Measurements from ENCODE around the gene DAPL1. TPM values are rescaled to one million over a fixed set of nuclear protein-coding genes. Genes with fewer than 3 reads are reported as not detected.

DAPL1 gene
- total and polyA plus RNA-seq, 2 donors (not counting 1 experiment from before 2014, with no cell fraction given), result not detected

GRCh38 chr2:158762336-158762735 is 32.8 kb upstream of the DAPL1 start:
- no peaks in the 10 kb centered on the region for H3K79me2 ChIP-seq (ENCODE audit: control insufficient read depth, insufficient read depth, low read length)

GRCh38 chr2:158766524-158766923 is 28.6 kb upstream of the DAPL1 start:
- no peak for DNase-seq (ENCODE audit: low read depth in 2 of 2)
- no peaks in the 10 kb centered on the region for H3K4me1 ChIP-seq (ENCODE audit: control insufficient read depth, extremely low read depth, insufficient read depth, low read length)
- no peaks in the 10 kb centered on the region for H3K79me2 ChIP-seq (ENCODE audit: control insufficient read depth, insufficient read depth, low read length)
- H3K9me3 ChIP-seq (ENCODE audit: control insufficient read depth, insufficient read depth, low read depth, low read length), result no peaks in the 10 kb centered on the region
- no peak overlapping the region for H3K27ac ChIP-seq (ENCODE audit: insufficient read depth, low read length)
- H3K4me3 ChIP-seq (replicated peaks in 1 of 4; ENCODE audit: control extremely low read depth in 1 of 4, insufficient read depth in 1 of 4, low read depth in 3 of 4, low read length in 4 of 4), result no peak overlapping the region
- TF ChIP-seq EZH2 (IDR thresholded peaks at IDR 0.05; ENCODE audit: low read length, missing control alignments) (no peak), CTCF (conservative IDR thresholded peaks at IDR 0.05 in 1 of 2, IDR thresholded peaks at IDR 0.05 in 1 of 2; ENCODE audit: low read depth in 1 of 2, low read length in 2 of 2) (no peak)
- H3K27me3 ChIP-seq (ENCODE audit: control insufficient read depth, insufficient read depth, low read length), result peaks cover 2% of the 10 kb centered on the region
- no peak overlapping the region for H3K9ac ChIP-seq (ENCODE audit: insufficient read depth, low read length)
- no peak overlapping the region for H2AFZ ChIP-seq (ENCODE audit: low read length)
- no peaks in the 10 kb centered on the region for H3K36me3 ChIP-seq (ENCODE audit: control insufficient read depth, insufficient read depth, low read length)
- no peaks in the 10 kb centered on the region for H4K20me1 ChIP-seq (ENCODE audit: control insufficient read depth, extremely low read depth, insufficient read depth, low read length)
- no peak overlapping the region for H3K4me2 ChIP-seq (ENCODE audit: extremely low read depth, insufficient read depth, low read length)

More at GRCh38 chr2:158762336-158762735, 32.8 kb upstream of the DAPL1 start:
- H3K9ac ChIP-seq (ENCODE audit: insufficient read depth, low read length), result no peak overlapping the region
- H4K20me1 ChIP-seq (ENCODE audit: control insufficient read depth, extremely low read depth, insufficient read depth, low read length), result no peaks in the 10 kb centered on the region
- H3K4me2 ChIP-seq (ENCODE audit: extremely low read depth, insufficient read depth, low read length), result no peak overlapping the region
- H3K4me1 ChIP-seq (ENCODE audit: control insufficient read depth, extremely low read depth, insufficient read depth, low read length), result no peaks in the 10 kb centered on the region
- DNase-seq (ENCODE audit: low read depth in 2 of 2), result no peak
- TF ChIP-seq CTCF (conservative IDR thresholded peaks at IDR 0.05 in 1 of 2, IDR thresholded peaks at IDR 0.05 in 1 of 2; ENCODE audit: low read depth in 1 of 2, low read length in 2 of 2) (no peak), EZH2 (IDR thresholded peaks at IDR 0.05; ENCODE audit: low read length, missing control alignments) (no peak)
- no peaks in the 10 kb centered on the region for H3K27me3 ChIP-seq (ENCODE audit: control insufficient read depth, insufficient read depth, low read length)
- no peaks in the 10 kb centered on the region for H3K36me3 ChIP-seq (ENCODE audit: control insufficient read depth, insufficient read depth, low read length)
- no peaks in the 10 kb centered on the region for H3K9me3 ChIP-seq (ENCODE audit: control insufficient read depth, insufficient read depth, low read depth, low read length)
- H3K27ac ChIP-seq (ENCODE audit: insufficient read depth, low read length), result no peak overlapping the region
- H2AFZ ChIP-seq (ENCODE audit: low read length), result no peak overlapping the region
- no peak overlapping the region for H3K4me3 ChIP-seq (replicated peaks in 1 of 4; ENCODE audit: control extremely low read depth in 1 of 4, insufficient read depth in 1 of 4, low read depth in 3 of 4, low read length in 4 of 4)

- no peak overlapping the region for H2AFZ ChIP-seq (ENCODE audit: low read length)
- H3K36me3 ChIP-seq (ENCODE audit: control insufficient read depth, insufficient read depth, low read length), result no peaks in the 10 kb centered on the region
- TF ChIP-seq CTCF (conservative IDR thresholded peaks at IDR 0.05 in 1 of 2, IDR thresholded peaks at IDR 0.05 in 1 of 2; ENCODE audit: low read depth in 1 of 2, low read length in 2 of 2) (no peak), EZH2 (IDR thresholded peaks at IDR 0.05; ENCODE audit: low read length, missing control alignments) (no peak)
- no peak overlapping the region for H3K27ac ChIP-seq (ENCODE audit: insufficient read depth, low read length)
- DNase-seq (ENCODE audit: low read depth in 2 of 2), result no peak
- H3K4me1 ChIP-seq (ENCODE audit: control insufficient read depth, extremely low read depth, insufficient read depth, low read length), result no peaks in the 10 kb centered on the region
- no peaks in the 10 kb centered on the region for H3K79me2 ChIP-seq (ENCODE audit: control insufficient read depth, insufficient read depth, low read length)
- no peak overlapping the region for H3K4me2 ChIP-seq (ENCODE audit: extremely low read depth, insufficient read depth, low read length)
- H3K27me3 ChIP-seq (ENCODE audit: control insufficient read depth, insufficient read depth, low read length), result peaks cover 2% of the 10 kb centered on the region
- no peak overlapping the region for H3K4me3 ChIP-seq (replicated peaks in 1 of 4; ENCODE audit: control extremely low read depth in 1 of 4, insufficient read depth in 1 of 4, low read depth in 3 of 4, low read length in 4 of 4)
- H3K9ac ChIP-seq (ENCODE audit: insufficient read depth, low read length), result no peak overlapping the region
- no peaks in the 10 kb centered on the region for H3K9me3 ChIP-seq (ENCODE audit: control insufficient read depth, insufficient read depth, low read depth, low read length)
- no peaks in the 10 kb centered on the region for H4K20me1 ChIP-seq (ENCODE audit: control insufficient read depth, extremely low read depth, insufficient read depth, low read length)
Measured at GRCh38 chr2:158772306-158773078, 22.6 kb upstream of the DAPL1 start.

Measured in fibroblast of lung (primary cell).